T-cell (primary cell): ENCODE measurements around the gene GLI2. TPM values are rescaled to one million over a fixed set of nuclear protein-coding genes. Genes with fewer than 3 reads are reported as not detected.

Experiments
- ATAC-seq, 4 experiments: fragments of 200-7000 bp in 3 of 4; fragments of 150-1000 bp in 1 of 4; cut with Tn5 transposase; replicated peaks in 1 of 4; 1 replicate in 3 of 4; 2 replicates in 1 of 4; pipeline ENCODE4 v1.10.0; 2021; ENCODE audit warnings: moderate library complexity in 3 of 4, mild to moderate bottlenecking in 2 of 4, moderate number of reproducible peaks in 1 of 4
- CTCF ChIA-PET, 2 donors: fragments of 300-600 bp; sonication (Branson Sonifier 250); formaldehyde crosslinking; loops; one replicate each; lab custom pipeline; 2022; ENCODE audit warnings: antibody characterized with exemption in 2 of 2; lab: Charles Lee
- POLR2A ChIA-PET, 2 donors: fragments of 300-600 bp; sonication (Branson Sonifier 250); formaldehyde crosslinking; loops; one replicate each; lab custom pipeline; 2022; ENCODE audit warnings: antibody characterized with exemption in 2 of 2; lab: Charles Lee
- DNase-seq, 35 experiments: peaks; one replicate each; pipeline versions ENCODE4 v3.0.0 to v3.0.0-alpha.2; 2013 to 2023
- H3K27ac ChIP-seq: one replicate; pipeline ENCODE4 v1.5.1; 2013; ENCODE audit warnings: low read length
- H3K27me3 ChIP-seq, 2 experiments: replicated peaks in 1 of 2; 1 replicate in 1 of 2; 2 replicates in 1 of 2; pipeline versions ENCODE4 v1.6.1 to v1.7.0; 2013; ENCODE audit warnings: low read length in 1 of 2, mixed read lengths in 1 of 2; ENCODE audit not compliant: control insufficient read depth in 2 of 2, insufficient read depth in 2 of 2; ENCODE audit errors: extremely low read depth in 1 of 2
- H3K36me3 ChIP-seq, 2 donors: 1 replicate in 1 of 2; 2 replicates in 1 of 2; pipeline versions ENCODE4 v1.6.1 to v1.7.0; 2013; ENCODE audit warnings: low read length in 1 of 2; ENCODE audit not compliant: control insufficient read depth in 2 of 2, insufficient read depth in 1 of 2; ENCODE audit errors: extremely low read depth in 1 of 2
- H3K4me1 ChIP-seq, 2 experiments: 1 replicate in 1 of 2; 2 replicates in 1 of 2; pipeline versions ENCODE4 v1.6.1 to v1.7.0; 2013; ENCODE audit warnings: low read length in 2 of 2, mixed read lengths in 1 of 2; ENCODE audit not compliant: insufficient read depth in 2 of 2, control insufficient read depth in 1 of 2; ENCODE audit errors: extremely low read depth in 1 of 2
- H3K4me3 ChIP-seq, 2 donors: 1 replicate in 1 of 2; 2 replicates in 1 of 2; pipeline versions ENCODE4 v1.5.1 to v1.7.0; 2013; ENCODE audit warnings: mild to moderate bottlenecking in 2 of 2, low read length in 1 of 2, moderate library complexity in 1 of 2; ENCODE audit not compliant: control insufficient read depth in 1 of 2; ENCODE audit errors: extremely low read depth in 1 of 2
- H3K9me3 ChIP-seq: 2 replicates; pipeline ENCODE4 v1.7.0; 2013
- H3K27ac Mint-ChIP-seq, 2 donors: one replicate each; pipeline ENCODE4 v1.8.0; 2020 to 2021; ENCODE audit warnings: mild to moderate bottlenecking in 2 of 2, mixed read lengths in 2 of 2
- H3K27me3 Mint-ChIP-seq, 2 donors: one replicate each; pipeline ENCODE4 v1.8.0; 2021 to 2022; ENCODE audit warnings: mixed read lengths in 2 of 2
- H3K36me3 Mint-ChIP-seq: one replicate; pipeline ENCODE4 v1.8.0; 2021; ENCODE audit warnings: mixed read lengths
- H3K4me1 Mint-ChIP-seq, 3 donors: one replicate each; pipeline ENCODE4 v1.8.0; 2020 to 2022; ENCODE audit warnings: mixed read lengths in 3 of 3, mild to moderate bottlenecking in 1 of 3
- H3K4me3 Mint-ChIP-seq, 3 donors: one replicate each; pipeline ENCODE4 v1.8.0; 2020 to 2022; ENCODE audit warnings: mild to moderate bottlenecking in 3 of 3, mixed read lengths in 3 of 3, moderate library complexity in 3 of 3
- H3K9me3 Mint-ChIP-seq, 3 donors: one replicate each; pipeline ENCODE4 v1.8.0; 2020 to 2022; ENCODE audit warnings: mixed read lengths in 3 of 3
- WGBS: methylation state at CpG from one replicate; pipeline ENCODE4 v1.1.5; 2013; ENCODE audit warnings: missing lambda C conversion rate; ENCODE audit not compliant: insufficient coverage; 5-methylcytosine and 5-hydroxymethylcytosine counted together
- total RNA-seq, 35 experiments: library from RNA in 6 of 35; stranded (reverse) in 6 of 35; fragments of 120-200 nt in 1 of 35; gene quantifications; one replicate each; pipeline versions ENCODE4 v1.2.1 to v1.2.4 and lab custom pipeline; 2013 to 2026

The GLI2 gene
- total RNA-seq, 5 donors from 2014 or later (not counting 1 experiment from before 2014, with no cell fraction given), result 0.25 TPM; not detected in 4

DNA sequence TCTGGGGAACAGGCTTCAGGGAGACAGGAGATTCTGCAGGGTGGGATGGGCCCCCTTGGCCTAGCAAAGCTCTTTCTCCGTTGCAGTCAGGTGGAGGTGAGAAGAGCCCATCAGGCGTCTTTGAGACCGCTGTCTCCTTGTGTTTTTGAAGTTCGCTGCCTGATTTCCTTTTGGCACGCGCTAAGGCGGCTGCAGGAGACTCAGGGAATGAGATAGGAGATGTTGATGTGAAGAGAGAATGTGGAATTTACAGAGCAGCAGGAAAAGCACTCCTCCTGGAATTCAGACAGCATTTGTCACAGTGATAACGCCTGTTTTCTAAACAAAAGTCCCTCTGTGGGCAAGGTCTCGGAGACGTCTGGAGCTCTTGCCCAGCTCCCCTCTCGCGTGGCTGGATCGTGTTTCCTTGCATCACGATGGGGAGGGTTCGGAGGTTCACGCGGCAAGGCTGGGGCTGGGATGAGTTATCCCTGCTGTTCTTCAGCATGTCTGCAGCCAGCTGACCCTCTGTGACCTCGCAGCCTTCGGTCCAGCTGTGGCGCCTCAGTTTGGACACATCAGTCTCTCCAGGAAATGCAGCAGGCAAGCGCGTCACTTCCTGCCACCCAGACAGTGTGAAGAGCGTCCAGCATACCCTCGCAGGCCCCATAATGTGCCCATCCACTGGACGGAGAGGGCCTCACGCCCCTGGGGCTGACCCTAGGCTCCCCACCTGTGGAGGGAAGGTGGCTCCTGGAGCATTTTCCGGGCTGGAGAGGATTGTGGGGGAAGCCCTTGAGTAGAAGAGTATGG, 30.2 kb downstream of the GLI2 start:
- no peaks in the 10 kb centered on the region for H3K4me1 ChIP-seq
- no peak overlapping the region for H3K4me3 ChIP-seq
- CTCF ChIA-PET, result no interaction called here
- no peaks in the 10 kb centered on the region for H3K36me3 Mint-ChIP-seq
- peaks cover 0 to 12% of the 10 kb centered on the region in 2 experiments for H3K27me3 ChIP-seq
- DNase-seq (no peak), ATAC-seq (no peak)
- H3K9me3 Mint-ChIP-seq, result no peaks in the 10 kb centered on the region
- peaks cover 0 to 9% of the 10 kb centered on the region in 2 donors for H3K27me3 Mint-ChIP-seq
- no peak overlapping the region for H3K27ac Mint-ChIP-seq
- no peak overlapping the region for H3K4me3 Mint-ChIP-seq
- no peaks in the 10 kb centered on the region for H3K4me1 Mint-ChIP-seq
- POLR2A ChIA-PET, result no interaction called here
- H3K9me3 ChIP-seq, result no peaks in the 10 kb centered on the region
- WGBS, result 90% methylated on average over 19 of the region's 27 CpGs
- H3K36me3 ChIP-seq, result no peaks in the 10 kb centered on the region
- H3K27ac ChIP-seq, result no peak overlapping the region

DNA sequence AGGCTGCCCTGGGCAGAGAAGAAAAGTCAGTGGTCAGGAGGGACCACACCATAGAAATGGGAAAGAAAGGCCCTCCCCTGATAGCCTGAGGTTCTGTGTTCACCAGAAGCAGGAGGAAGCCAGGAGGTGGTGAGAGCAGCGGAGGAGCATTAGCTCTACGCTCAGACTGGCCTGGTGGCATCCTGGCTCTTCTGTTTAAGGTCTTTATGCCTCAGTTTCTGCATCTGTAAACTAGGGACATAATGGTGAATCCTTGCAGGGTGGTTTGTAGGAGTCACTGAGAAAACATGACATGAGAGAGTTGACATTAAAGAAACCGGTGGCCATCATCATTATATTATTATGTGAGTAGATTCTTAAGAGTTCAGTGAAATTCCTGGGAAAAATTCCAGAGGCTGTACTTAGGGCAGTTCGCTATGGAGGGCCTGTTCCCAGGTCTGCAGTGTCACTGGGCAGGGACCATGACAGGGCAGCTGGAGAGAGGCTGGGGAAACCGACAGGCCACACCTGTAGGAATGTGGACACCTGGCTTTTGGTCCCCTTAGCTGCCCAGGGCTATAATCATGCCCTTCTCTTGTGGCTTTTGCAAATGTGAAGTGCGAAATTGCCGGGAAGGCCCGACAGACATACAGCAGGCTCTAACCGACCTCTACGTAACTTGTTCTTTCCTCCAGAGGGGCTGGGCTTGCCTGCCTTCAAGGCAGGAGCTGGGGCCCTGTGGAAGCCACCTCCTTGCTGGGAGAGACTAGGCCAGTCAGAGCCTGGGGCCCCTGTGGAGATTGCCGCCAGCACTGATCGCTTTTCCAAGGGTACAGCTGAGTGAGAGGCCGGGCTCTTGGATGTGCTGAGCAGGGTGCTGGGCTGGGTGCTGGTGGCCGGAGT, 31.0 kb downstream of the GLI2 start:
- ChIA-PET POLR2A (no interaction called here), CTCF (no interaction called here)
- H3K9me3 Mint-ChIP-seq, result no peaks in the 10 kb centered on the region
- 84% methylated on average over 12 of the region's 14 CpGs for WGBS
- H3K27me3 Mint-ChIP-seq, result peaks cover 0 to 7% of the 10 kb centered on the region in 2 donors
- Histone ChIP-seq H3K9me3 (no peaks in the 10 kb centered on the region), H3K27ac (no peak overlapping the region), H3K4me1 (no peaks in the 10 kb centered on the region), H3K4me3 (no peak overlapping the region), H3K36me3 (no peaks in the 10 kb centered on the region), H3K27me3 (peaks cover 0 to 10% of the 10 kb centered on the region in 2 experiments)
- ATAC-seq (no peak), DNase-seq (no peak)
- no peak overlapping the region for H3K27ac Mint-ChIP-seq
- H3K36me3 Mint-ChIP-seq, result no peaks in the 10 kb centered on the region
- H3K4me1 Mint-ChIP-seq, result no peaks in the 10 kb centered on the region
- H3K4me3 Mint-ChIP-seq, result no peak overlapping the region

DNA sequence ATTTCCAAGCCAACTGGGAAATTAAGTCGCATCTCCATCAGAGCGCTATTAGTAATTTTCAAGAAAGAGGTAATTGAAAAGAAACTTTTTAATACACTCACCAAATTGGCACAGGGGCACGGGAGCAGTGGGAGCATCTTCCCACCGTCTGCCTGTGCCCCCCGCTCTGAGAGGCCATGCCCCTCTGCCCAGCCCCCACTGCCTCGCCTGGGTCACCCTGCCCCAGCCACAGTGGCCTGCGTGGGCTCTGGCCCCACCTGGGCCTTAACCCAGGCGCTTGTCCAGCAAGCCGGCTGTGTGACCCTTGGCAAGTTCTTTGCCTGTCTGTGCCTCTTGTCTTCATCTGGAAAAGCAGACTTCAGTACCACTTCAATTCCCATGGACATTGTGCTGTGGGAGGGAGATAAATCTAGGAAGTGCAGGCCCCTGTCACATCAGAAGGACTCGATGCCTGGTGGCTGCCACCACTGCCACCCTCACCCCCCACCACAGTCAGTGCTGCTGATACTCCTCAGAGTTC, 31.9 kb downstream of the GLI2 start:
- Mint-ChIP-seq H3K27me3 (peaks cover 0 to 7% of the 10 kb centered on the region in 2 donors), H3K4me1 (no peaks in the 10 kb centered on the region), H3K36me3 (no peaks in the 10 kb centered on the region), H3K27ac (no peak overlapping the region), H3K4me3 (no peak overlapping the region), H3K9me3 (no peaks in the 10 kb centered on the region)
- Histone ChIP-seq H3K36me3 (no peaks in the 10 kb centered on the region), H3K27ac (no peak overlapping the region), H3K27me3 (peaks cover 0 to 7% of the 10 kb centered on the region in 2 experiments), H3K4me1 (no peaks in the 10 kb centered on the region), H3K9me3 (no peaks in the 10 kb centered on the region), H3K4me3 (no peak overlapping the region)
- POLR2A ChIA-PET, result no interaction called here
- ATAC-seq, result no peak
- CTCF ChIA-PET, result no interaction called here
- WGBS, result 82% methylated on average over 4 of the region's 10 CpGs
- DNase-seq, result no peak

DNA sequence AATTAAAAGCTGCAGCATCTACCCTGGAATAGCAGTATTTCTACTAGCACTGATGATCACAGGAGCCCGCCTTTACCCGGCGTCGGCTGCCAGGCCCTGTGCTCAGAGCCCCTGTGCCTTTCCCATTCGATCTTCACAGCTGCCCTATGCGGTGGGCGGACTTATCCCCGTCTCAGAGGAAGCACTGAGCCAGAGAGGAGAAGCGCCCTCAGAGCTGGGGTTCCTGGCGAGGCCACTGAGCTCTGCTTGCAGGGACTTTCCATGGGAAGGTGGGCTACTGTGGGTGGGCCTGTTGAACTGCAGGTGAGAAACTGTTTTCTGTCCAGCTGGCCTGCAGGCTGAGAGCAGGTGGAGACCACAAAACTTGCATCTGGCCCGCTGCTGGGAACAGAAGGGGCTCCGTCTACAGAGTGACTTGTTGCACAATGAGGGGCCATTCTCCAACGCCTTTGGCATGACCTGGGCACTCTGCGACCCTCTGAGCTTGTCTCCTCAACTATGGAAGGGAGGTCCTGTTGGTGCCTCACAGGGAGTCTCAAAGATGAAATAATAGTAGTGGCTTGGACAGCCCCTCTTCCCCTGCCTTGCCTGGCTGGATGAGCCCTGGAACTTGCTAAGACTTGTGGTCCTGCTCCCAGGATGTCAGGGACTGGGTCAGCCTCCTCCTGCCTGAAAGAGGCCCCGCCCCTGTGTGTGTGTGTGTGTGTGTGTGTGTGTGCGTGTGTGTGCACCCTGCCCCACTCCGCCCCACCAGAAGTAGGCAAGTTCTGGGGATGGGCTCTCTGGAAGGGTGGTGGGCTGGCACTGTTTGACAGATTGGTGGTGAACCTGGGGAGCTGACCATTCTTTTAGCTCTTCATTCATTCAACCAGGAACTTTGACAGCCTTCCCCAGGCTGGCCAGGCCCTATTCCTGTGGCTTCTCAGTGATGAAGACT, 32.7 kb downstream of the GLI2 start:
- no peaks in the 10 kb centered on the region for H3K4me1 ChIP-seq
- peaks cover 0 to 7% of the 10 kb centered on the region in 2 donors for H3K27me3 Mint-ChIP-seq
- ChIA-PET POLR2A (interaction anchor here in 1 of 2 donors (0.8 kb wide), 1 partner anchor 398 kb away, joined by 3 read pairs; no protein-coding TSS in a partner anchor), CTCF (no interaction called here)
- ATAC-seq, result no peak
- no peak overlapping the region for H3K27ac ChIP-seq
- no peak overlapping the region for H3K4me3 ChIP-seq
- no peaks in the 10 kb centered on the region for H3K9me3 Mint-ChIP-seq
- H3K4me1 Mint-ChIP-seq, result no peaks in the 10 kb centered on the region
- 79% methylated on average over 15 of the region's 17 CpGs for WGBS
- no peak for DNase-seq
- no peak overlapping the region for H3K4me3 Mint-ChIP-seq
- peaks cover 0 to 7% of the 10 kb centered on the region in 2 experiments for H3K27me3 ChIP-seq
- H3K9me3 ChIP-seq, result no peaks in the 10 kb centered on the region
- H3K36me3 Mint-ChIP-seq, result no peaks in the 10 kb centered on the region
- H3K27ac Mint-ChIP-seq, result no peak overlapping the region
- H3K36me3 ChIP-seq, result no peaks in the 10 kb centered on the region

DNA sequence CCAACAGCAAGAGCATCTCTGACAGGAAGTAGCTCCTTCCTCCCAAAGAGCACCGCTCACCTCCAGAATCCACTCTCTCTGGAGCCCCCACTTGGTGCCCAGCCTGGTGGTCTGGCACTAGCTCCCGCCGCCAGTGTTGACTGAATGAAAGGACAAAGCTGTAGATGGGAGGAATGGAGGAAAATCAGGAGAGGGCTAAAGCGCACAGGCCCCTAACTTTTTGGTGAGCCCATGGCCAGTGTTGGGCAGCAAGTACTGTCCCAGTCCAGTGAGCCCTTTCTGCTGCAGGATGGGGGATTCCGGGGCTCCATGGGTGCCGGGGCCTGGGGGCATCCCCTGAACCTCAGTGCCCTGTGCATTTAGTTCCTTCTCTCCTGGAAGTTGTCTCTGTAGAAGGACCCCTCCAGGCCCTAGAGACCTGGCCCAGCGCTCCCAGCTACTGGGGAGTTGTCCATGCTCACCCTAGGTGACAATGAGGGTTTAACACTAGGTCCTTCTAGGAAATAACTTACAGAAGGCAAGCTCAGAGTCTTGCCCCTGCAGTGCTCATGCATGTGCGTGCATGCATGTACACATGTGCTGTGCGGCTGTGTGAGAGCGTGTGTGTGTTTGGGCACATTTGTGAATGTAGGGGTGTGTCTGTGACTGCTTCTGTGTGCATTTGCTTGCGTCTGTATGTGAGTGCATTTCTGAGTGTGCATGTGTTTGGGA, 33.6 kb downstream of the GLI2 start:
- DNase-seq (no peak), ATAC-seq (no peak)
- H3K27ac ChIP-seq, result no peak overlapping the region
- Mint-ChIP-seq H3K4me1 (no peaks in the 10 kb centered on the region), H3K9me3 (no peaks in the 10 kb centered on the region), H3K36me3 (no peaks in the 10 kb centered on the region), H3K27me3 (peaks cover 0 to 7% of the 10 kb centered on the region in 2 donors), H3K27ac (no peak overlapping the region), H3K4me3 (no peak overlapping the region)
- no peaks in the 10 kb centered on the region for H3K9me3 ChIP-seq
- CTCF ChIA-PET, result no interaction called here
- H3K27me3 ChIP-seq, result peaks cover 0 to 7% of the 10 kb centered on the region in 2 experiments
- no peaks in the 10 kb centered on the region for H3K4me1 ChIP-seq
- no peaks in the 10 kb centered on the region for H3K36me3 ChIP-seq
- POLR2A ChIA-PET, result interaction anchor here in 1 of 2 donors (0.8 kb wide), 1 partner anchor 398 kb away, joined by 3 read pairs; no protein-coding TSS in a partner anchor
- no peak overlapping the region for H3K4me3 ChIP-seq
- 89% methylated on average over 7 of the region's 11 CpGs for WGBS
